BJ (cell line): ENCODE data around the gene DPP10. TPM values are rescaled to one million over a fixed set of nuclear protein-coding genes. Genes with fewer than 3 reads are reported as not detected.

Experiments used
- CTCF ChIA-PET: fragments of 350-600 bp; formaldehyde crosslinking; extraction: SDS; loops from one replicate; lab custom pipeline; 2021; ENCODE audit warnings: antibody characterized with exemption, inconsistent platforms; lab: Yijun Ruan, JAX
- POLR2A ChIA-PET: fragments of 300-600 bp; sonication (Branson Sonifier 250); formaldehyde crosslinking; extraction: SDS; loops from one replicate; lab custom pipeline; 2021; ENCODE audit warnings: antibody characterized with exemption; lab: Charles Lee
- DNase-seq: peaks from one replicate; pipeline ENCODE4 v3.0.0-alpha.2; 2011; ENCODE audit warnings: low read depth
- H3K27me3 ChIP-seq: 2 replicates; pipeline ENCODE4 v1.6.0; 2011; ENCODE audit warnings: low read length; ENCODE audit not compliant: control insufficient read depth, insufficient read depth
- H3K36me3 ChIP-seq: 2 replicates; pipeline ENCODE4 v1.5.1; 2011; ENCODE audit warnings: low read length; ENCODE audit not compliant: control insufficient read depth, insufficient read depth
- H3K4me3 ChIP-seq: 2 replicates; pipeline ENCODE4 v1.5.1; 2011; ENCODE audit warnings: low read depth, mild to moderate bottlenecking, control low read depth, low read length
- CTCF ChIP-seq: IDR thresholded peaks from 2 replicates; pipeline ENCODE4 v1.5.1; 2011; ENCODE audit warnings: low read depth, mild to moderate bottlenecking, control low read depth, inconsistent platforms, low read length, moderate library complexity; ENCODE audit not compliant: insufficient read depth
- polyA plus RNA-seq: library from polyadenylated mRNA; depleted of rRNA; stranded (reverse); fragments of >200 nt; gene quantifications from 2 replicates; pipeline ENCODE4 v1.2.3, GENCODE V29; 2011

Gene DPP10
- polyA plus RNA-seq, 1 experiment, result not detected

GRCh38 chr2:115094441-115094840 is 652.0 kb downstream of the DPP10 start:
- no peak overlapping the region for H3K4me3 ChIP-seq
- ChIA-PET POLR2A (no interaction called here), CTCF (no interaction called here)
- no peak for DNase-seq
- TF ChIP-seq CTCF, result no peak
- H3K27me3 ChIP-seq, result no peaks in the 10 kb centered on the region
- H3K36me3 ChIP-seq, result no peaks in the 10 kb centered on the region

- POLR2A ChIA-PET, result no interaction called here
- no peaks in the 10 kb centered on the region for H3K27me3 ChIP-seq
- no peak for DNase-seq
- CTCF ChIA-PET, result no interaction called here
- H3K4me3 ChIP-seq, result no peak overlapping the region
- no peaks in the 10 kb centered on the region for H3K36me3 ChIP-seq
- TF ChIP-seq CTCF, result no peak
Observed at GRCh38 chr2:115105966-115106365, 663.5 kb downstream of the DPP10 start.

DNA sequence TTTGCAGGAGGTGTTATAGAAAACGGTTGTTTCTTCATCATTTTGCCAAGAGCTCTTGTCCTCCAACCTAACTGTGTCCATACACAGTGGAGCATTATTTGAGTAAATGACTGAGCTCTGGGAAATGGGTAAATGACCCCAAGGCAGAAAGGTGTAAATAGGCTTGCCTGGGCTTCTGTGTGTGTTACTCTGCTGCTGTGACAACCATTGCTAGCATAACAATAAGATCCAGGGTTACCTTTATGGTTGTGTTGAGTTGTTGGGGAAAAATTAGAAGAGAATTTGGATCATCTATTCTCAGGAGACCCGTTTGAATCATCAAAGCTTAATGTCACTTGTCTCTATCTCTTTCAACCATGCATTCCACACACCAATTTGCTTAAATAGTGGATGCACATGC is 672.7 kb downstream of the DPP10 start:
- no peaks in the 10 kb centered on the region for H3K27me3 ChIP-seq
- ChIA-PET CTCF (no interaction called here), POLR2A (no interaction called here)
- TF ChIP-seq CTCF, result no peak
- no peaks in the 10 kb centered on the region for H3K36me3 ChIP-seq
- DNase-seq, result no peak
- H3K4me3 ChIP-seq, result no peak overlapping the region

DNA sequence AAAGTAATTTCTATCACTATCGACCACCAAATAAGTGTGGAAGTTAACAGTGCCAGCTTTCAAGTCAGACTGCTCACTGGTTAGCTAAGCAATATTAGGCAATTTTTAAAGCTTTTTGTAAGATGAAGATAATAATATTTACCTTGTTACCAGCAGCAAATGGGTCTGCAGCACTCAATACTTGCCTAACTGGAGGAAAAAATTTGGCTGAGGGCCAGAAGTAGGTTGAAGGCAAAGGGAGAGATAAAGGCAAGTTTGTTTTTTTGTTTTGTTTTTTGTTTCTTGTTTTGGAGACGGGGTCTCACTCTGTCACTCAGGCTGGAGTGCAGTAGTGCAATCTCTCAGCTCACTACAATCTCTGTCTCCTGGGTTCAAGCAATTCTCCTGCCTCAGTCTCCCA is 675.9 kb downstream of the DPP10 start:
- no peak for TF ChIP-seq CTCF
- ChIA-PET CTCF (no interaction called here), POLR2A (no interaction called here)
- H3K27me3 ChIP-seq, result no peaks in the 10 kb centered on the region; the same call in 1 of the 2 replicates
- no peaks in the 10 kb centered on the region for H3K36me3 ChIP-seq
- H3K4me3 ChIP-seq, result no peak overlapping the region
- no peak for DNase-seq

- ChIA-PET POLR2A (no interaction called here), CTCF (no interaction called here)
- Histone ChIP-seq H3K27me3 (no peaks in the 10 kb centered on the region; the same call in 1 of the 2 replicates), H3K4me3 (no peak overlapping the region), H3K36me3 (no peaks in the 10 kb centered on the region)
- TF ChIP-seq CTCF, result no peak
- DNase-seq, result no peak
Observed at GRCh38 chr2:115119086-115119485, 676.6 kb downstream of the DPP10 start.
